ENCODE data around the gene EML3. TPM values are rescaled to one million over a fixed set of nuclear protein-coding genes. Genes with fewer than 3 reads are reported as not detected.

The EML3 gene
- total RNA-seq, 1 experiment from 2014 or later = 51.1 TPM

DNA sequence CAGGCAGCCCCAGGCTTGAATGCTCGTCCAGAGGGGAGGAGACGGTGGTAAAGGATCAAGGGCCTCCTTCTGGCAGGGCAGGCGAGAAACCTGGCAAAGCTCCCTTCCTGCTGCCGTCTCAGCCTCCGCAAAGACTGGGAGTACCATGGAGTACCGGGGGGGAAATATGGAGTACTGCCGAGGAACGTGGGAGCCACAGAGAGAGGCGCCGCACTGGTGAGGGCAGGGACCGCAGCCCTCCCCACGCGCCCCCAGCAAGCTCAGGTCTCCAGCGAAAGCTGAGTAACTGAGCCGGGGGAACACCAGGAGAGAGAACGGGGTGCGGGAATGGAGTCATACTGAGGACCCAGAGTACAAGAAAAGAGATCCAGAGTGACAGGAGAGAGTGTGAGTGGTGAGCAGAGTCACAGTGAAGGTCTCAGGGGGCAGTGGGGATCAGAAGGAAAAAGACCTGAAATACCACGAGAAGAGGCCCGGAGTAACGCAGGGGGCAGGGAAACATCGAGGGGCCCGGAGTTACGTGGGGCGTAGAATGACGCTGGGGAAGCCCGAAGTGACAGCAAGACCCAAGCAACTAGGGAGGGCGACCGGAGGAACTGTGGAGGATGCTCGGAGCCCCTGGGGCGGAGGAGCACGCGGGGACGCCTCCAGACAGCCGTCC is 740 bp downstream of the EML3 start (continued):
- TF ChIP-seq TEAD4 (CRISPR knock-in tag; IDR thresholded peaks at IDR 0.05) (no peak), TCF7 (CRISPR knock-in tag; IDR thresholded peaks at IDR 0.05; ENCODE audit: low read depth) (no peak), ZNF423 (CRISPR knock-in tag; IDR thresholded peaks at IDR 0.05) (no peak), PRRX2 (CRISPR knock-in tag; IDR thresholded peaks at IDR 0.05) (no peak), ZBTB21 (CRISPR knock-in tag; IDR thresholded peaks at IDR 0.05; ENCODE audit: borderline replicate concordance) (no peak), JUN (CRISPR knock-in tag; IDR thresholded peaks at IDR 0.05) (no peak), JAZF1 (CRISPR knock-in tag; IDR thresholded peaks at IDR 0.05) (no peak), ZNF317 (CRISPR knock-in tag; IDR thresholded peaks at IDR 0.05; ENCODE audit: borderline replicate concordance, low read depth) (no peak), FOXJ3 (CRISPR knock-in tag; IDR thresholded peaks at IDR 0.05; ENCODE audit: borderline replicate concordance) (no peak), ZNF232 (CRISPR knock-in tag; IDR thresholded peaks at IDR 0.05) (no peak), IRF2 (CRISPR knock-in tag; IDR thresholded peaks at IDR 0.05; ENCODE audit: borderline replicate concordance, low read depth) (no peak), NR1H2 (CRISPR knock-in tag; IDR thresholded peaks at IDR 0.05) (no peak), SP1 (CRISPR knock-in tag; conservative IDR thresholded peaks at IDR 0.05) (no peak), ELF4 (CRISPR knock-in tag; IDR thresholded peaks at IDR 0.05; ENCODE audit: low read depth) (no peak), TP53 (CRISPR knock-in tag; IDR thresholded peaks at IDR 0.05) (no peak), RORB (CRISPR knock-in tag; IDR thresholded peaks at IDR 0.05) (no peak), EMX1 (CRISPR knock-in tag; IDR thresholded peaks at IDR 0.05) (no peak), ZNF396 (CRISPR knock-in tag; IDR thresholded peaks at IDR 0.05; ENCODE audit: borderline replicate concordance) (no peak), ZNF416 (CRISPR knock-in tag; IDR thresholded peaks at IDR 0.05) (no peak)
- TF ChIP-seq, protein P1, sequence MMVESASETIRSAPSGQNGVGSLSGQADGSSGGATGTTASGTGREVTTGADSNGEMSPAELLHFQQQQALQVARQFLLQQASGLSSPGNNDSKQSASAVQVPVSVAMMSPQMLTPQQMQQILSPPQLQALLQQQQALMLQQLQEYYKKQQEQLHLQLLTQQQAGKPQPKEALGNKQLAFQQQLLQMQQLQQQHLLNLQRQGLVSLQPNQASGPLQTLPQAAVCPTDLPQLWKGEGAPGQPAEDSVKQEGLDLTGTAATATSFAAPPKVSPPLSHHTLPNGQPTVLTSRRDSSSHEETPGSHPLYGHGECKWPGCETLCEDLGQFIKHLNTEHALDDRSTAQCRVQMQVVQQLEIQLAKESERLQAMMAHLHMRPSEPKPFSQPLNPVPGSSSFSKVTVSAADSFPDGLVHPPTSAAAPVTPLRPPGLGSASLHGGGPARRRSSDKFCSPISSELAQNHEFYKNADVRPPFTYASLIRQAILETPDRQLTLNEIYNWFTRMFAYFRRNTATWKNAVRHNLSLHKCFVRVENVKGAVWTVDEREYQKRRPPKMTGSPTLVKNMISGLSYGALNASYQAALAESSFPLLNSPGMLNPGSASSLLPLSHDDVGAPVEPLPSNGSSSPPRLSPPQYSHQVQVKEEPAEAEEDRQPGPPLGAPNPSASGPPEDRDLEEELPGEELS (CRISPR knock-in tag; IDR thresholded peaks at IDR 0.05) = 0 out of 2 replicates have a peak, but pooled peaks have one; percentile 42
- TF ChIP-seq, protein P2, sequence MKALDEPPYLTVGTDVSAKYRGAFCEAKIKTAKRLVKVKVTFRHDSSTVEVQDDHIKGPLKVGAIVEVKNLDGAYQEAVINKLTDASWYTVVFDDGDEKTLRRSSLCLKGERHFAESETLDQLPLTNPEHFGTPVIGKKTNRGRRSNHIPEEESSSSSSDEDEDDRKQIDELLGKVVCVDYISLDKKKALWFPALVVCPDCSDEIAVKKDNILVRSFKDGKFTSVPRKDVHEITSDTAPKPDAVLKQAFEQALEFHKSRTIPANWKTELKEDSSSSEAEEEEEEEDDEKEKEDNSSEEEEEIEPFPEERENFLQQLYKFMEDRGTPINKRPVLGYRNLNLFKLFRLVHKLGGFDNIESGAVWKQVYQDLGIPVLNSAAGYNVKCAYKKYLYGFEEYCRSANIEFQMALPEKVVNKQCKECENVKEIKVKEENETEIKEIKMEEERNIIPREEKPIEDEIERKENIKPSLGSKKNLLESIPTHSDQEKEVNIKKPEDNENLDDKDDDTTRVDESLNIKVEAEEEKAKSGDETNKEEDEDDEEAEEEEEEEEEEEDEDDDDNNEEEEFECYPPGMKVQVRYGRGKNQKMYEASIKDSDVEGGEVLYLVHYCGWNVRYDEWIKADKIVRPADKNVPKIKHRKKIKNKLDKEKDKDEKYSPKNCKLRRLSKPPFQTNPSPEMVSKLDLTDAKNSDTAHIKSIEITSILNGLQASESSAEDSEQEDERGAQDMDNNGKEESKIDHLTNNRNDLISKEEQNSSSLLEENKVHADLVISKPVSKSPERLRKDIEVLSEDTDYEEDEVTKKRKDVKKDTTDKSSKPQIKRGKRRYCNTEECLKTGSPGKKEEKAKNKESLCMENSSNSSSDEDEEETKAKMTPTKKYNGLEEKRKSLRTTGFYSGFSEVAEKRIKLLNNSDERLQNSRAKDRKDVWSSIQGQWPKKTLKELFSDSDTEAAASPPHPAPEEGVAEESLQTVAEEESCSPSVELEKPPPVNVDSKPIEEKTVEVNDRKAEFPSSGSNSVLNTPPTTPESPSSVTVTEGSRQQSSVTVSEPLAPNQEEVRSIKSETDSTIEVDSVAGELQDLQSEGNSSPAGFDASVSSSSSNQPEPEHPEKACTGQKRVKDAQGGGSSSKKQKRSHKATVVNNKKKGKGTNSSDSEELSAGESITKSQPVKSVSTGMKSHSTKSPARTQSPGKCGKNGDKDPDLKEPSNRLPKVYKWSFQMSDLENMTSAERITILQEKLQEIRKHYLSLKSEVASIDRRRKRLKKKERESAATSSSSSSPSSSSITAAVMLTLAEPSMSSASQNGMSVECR (CRISPR knock-in tag; IDR thresholded peaks at IDR 0.05; ENCODE audit: borderline replicate concordance) = no peak
- TF ChIP-seq, protein P3, sequence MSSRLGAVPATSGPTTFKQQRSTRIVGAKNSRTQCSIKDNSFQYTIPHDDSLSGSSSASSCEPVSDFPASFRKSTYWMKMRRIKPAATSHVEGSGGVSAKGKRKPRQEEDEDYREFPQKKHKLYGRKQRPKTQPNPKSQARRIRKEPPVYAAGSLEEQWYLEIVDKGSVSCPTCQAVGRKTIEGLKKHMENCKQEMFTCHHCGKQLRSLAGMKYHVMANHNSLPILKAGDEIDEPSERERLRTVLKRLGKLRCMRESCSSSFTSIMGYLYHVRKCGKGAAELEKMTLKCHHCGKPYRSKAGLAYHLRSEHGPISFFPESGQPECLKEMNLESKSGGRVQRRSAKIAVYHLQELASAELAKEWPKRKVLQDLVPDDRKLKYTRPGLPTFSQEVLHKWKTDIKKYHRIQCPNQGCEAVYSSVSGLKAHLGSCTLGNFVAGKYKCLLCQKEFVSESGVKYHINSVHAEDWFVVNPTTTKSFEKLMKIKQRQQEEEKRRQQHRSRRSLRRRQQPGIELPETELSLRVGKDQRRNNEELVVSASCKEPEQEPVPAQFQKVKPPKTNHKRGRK (CRISPR knock-in tag; IDR thresholded peaks at IDR 0.05; ENCODE audit: borderline replicate concordance) = no peak
- TF ChIP-seq, protein P4, sequence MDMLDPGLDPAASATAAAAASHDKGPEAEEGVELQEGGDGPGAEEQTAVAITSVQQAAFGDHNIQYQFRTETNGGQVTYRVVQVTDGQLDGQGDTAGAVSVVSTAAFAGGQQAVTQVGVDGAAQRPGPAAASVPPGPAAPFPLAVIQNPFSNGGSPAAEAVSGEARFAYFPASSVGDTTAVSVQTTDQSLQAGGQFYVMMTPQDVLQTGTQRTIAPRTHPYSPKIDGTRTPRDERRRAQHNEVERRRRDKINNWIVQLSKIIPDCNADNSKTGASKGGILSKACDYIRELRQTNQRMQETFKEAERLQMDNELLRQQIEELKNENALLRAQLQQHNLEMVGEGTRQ (CRISPR knock-in tag; IDR thresholded peaks at IDR 0.05) = no peak
- TF ChIP-seq, protein P5, sequence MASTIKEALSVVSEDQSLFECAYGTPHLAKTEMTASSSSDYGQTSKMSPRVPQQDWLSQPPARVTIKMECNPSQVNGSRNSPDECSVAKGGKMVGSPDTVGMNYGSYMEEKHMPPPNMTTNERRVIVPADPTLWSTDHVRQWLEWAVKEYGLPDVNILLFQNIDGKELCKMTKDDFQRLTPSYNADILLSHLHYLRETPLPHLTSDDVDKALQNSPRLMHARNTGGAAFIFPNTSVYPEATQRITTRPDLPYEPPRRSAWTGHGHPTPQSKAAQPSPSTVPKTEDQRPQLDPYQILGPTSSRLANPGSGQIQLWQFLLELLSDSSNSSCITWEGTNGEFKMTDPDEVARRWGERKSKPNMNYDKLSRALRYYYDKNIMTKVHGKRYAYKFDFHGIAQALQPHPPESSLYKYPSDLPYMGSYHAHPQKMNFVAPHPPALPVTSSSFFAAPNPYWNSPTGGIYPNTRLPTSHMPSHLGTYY (CRISPR knock-in tag; IDR thresholded peaks at IDR 0.05) = no peak
- TF ChIP-seq, protein P6, sequence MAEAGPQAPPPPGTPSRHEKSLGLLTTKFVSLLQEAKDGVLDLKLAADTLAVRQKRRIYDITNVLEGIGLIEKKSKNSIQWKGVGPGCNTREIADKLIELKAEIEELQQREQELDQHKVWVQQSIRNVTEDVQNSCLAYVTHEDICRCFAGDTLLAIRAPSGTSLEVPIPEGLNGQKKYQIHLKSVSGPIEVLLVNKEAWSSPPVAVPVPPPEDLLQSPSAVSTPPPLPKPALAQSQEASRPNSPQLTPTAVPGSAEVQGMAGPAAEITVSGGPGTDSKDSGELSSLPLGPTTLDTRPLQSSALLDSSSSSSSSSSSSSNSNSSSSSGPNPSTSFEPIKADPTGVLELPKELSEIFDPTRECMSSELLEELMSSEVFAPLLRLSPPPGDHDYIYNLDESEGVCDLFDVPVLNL (CRISPR knock-in tag; IDR thresholded peaks at IDR 0.05; ENCODE audit: borderline replicate concordance, low read depth) = no peak
- TF ChIP-seq, protein P7, sequence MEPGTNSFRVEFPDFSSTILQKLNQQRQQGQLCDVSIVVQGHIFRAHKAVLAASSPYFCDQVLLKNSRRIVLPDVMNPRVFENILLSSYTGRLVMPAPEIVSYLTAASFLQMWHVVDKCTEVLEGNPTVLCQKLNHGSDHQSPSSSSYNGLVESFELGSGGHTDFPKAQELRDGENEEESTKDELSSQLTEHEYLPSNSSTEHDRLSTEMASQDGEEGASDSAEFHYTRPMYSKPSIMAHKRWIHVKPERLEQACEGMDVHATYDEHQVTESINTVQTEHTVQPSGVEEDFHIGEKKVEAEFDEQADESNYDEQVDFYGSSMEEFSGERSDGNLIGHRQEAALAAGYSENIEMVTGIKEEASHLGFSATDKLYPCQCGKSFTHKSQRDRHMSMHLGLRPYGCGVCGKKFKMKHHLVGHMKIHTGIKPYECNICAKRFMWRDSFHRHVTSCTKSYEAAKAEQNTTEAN (CRISPR knock-in tag; IDR thresholded peaks at IDR 0.05) = no peak
- TF ChIP-seq, protein P8, sequence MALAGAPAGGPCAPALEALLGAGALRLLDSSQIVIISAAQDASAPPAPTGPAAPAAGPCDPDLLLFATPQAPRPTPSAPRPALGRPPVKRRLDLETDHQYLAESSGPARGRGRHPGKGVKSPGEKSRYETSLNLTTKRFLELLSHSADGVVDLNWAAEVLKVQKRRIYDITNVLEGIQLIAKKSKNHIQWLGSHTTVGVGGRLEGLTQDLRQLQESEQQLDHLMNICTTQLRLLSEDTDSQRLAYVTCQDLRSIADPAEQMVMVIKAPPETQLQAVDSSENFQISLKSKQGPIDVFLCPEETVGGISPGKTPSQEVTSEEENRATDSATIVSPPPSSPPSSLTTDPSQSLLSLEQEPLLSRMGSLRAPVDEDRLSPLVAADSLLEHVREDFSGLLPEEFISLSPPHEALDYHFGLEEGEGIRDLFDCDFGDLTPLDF (CRISPR knock-in tag; IDR thresholded peaks at IDR 0.05) = no peak

Measured in WTC11 (cell line).